ENCODE measurements around the gene B9D2.

Gene B9D2

GRCh38 chr19:41304706-41305483, 59.1 kb downstream of the B9D2 start:
- TF ChIP-seq, protein P1, sequence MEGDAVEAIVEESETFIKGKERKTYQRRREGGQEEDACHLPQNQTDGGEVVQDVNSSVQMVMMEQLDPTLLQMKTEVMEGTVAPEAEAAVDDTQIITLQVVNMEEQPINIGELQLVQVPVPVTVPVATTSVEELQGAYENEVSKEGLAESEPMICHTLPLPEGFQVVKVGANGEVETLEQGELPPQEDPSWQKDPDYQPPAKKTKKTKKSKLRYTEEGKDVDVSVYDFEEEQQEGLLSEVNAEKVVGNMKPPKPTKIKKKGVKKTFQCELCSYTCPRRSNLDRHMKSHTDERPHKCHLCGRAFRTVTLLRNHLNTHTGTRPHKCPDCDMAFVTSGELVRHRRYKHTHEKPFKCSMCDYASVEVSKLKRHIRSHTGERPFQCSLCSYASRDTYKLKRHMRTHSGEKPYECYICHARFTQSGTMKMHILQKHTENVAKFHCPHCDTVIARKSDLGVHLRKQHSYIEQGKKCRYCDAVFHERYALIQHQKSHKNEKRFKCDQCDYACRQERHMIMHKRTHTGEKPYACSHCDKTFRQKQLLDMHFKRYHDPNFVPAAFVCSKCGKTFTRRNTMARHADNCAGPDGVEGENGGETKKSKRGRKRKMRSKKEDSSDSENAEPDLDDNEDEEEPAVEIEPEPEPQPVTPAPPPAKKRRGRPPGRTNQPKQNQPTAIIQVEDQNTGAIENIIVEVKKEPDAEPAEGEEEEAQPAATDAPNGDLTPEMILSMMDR (conservative IDR thresholded peaks at IDR 0.05): no peak
- H3K27ac ChIP-seq: no peak overlapping the region; the same call in 1 of the 2 replicates

Data from VCaP (cell line).